RWPE1 (cell line): ENCODE results near the gene CHMP3.

ENCODE experiments used
- CTCF ChIA-PET: fragments of 350-600 bp; sonication (Branson Sonifier 250); formaldehyde crosslinking; extraction: SDS; loops from one replicate; lab custom pipeline; 2021; lab: Yijun Ruan, JAX
- POLR2A ChIA-PET: fragments of 400-600 bp; formaldehyde crosslinking; extraction: SDS; loops from one replicate; lab custom pipeline; 2020; ENCODE audit warnings: antibody characterized with exemption; ENCODE audit not compliant: low non-redundant PET; lab: Yijun Ruan, JAX
- DNase-seq: peaks from one replicate; pipeline ENCODE4 v3.0.0; 2012; ENCODE audit warnings: low spot score
- H3K27ac ChIP-seq: fragments of 450-650 bp; 2 replicates; pipeline ENCODE4 v1.5.1; 2017
- TF ChIP-seq, protein P1 (sequence below): fragments of 450-650 bp; conservative IDR thresholded peaks from 2 replicates; pipeline ENCODE4 v1.5.1; 2017; ENCODE audit warnings: low read depth, mild to moderate bottlenecking

Gene CHMP3

DNA sequence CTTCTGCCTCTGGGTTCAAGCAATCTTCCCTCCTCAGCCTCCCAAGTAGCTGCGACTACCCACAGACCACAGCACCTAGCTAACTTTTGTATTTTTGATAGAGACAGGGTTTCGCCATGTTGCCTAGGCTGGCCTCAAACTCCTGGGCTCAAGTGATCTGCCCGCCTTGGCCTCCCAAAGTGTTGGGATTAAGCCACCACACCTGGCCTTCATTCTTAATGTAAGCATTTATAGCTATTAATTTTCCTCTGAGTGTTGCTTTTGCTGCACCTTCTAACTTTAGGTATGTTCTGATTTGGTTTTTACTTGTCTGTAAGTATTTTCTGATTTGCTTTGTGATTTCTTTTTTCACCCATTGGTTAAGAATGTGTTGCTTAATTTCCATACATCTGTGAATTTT lies 29.7 kb downstream of the CHMP3 start:
- ChIA-PET POLR2A (no interaction called here), CTCF (no interaction called here)
- H3K27ac ChIP-seq = no peak overlapping the region
- DNase-seq = no peak
- TF ChIP-seq, protein P1, sequence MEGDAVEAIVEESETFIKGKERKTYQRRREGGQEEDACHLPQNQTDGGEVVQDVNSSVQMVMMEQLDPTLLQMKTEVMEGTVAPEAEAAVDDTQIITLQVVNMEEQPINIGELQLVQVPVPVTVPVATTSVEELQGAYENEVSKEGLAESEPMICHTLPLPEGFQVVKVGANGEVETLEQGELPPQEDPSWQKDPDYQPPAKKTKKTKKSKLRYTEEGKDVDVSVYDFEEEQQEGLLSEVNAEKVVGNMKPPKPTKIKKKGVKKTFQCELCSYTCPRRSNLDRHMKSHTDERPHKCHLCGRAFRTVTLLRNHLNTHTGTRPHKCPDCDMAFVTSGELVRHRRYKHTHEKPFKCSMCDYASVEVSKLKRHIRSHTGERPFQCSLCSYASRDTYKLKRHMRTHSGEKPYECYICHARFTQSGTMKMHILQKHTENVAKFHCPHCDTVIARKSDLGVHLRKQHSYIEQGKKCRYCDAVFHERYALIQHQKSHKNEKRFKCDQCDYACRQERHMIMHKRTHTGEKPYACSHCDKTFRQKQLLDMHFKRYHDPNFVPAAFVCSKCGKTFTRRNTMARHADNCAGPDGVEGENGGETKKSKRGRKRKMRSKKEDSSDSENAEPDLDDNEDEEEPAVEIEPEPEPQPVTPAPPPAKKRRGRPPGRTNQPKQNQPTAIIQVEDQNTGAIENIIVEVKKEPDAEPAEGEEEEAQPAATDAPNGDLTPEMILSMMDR = no peak

DNA sequence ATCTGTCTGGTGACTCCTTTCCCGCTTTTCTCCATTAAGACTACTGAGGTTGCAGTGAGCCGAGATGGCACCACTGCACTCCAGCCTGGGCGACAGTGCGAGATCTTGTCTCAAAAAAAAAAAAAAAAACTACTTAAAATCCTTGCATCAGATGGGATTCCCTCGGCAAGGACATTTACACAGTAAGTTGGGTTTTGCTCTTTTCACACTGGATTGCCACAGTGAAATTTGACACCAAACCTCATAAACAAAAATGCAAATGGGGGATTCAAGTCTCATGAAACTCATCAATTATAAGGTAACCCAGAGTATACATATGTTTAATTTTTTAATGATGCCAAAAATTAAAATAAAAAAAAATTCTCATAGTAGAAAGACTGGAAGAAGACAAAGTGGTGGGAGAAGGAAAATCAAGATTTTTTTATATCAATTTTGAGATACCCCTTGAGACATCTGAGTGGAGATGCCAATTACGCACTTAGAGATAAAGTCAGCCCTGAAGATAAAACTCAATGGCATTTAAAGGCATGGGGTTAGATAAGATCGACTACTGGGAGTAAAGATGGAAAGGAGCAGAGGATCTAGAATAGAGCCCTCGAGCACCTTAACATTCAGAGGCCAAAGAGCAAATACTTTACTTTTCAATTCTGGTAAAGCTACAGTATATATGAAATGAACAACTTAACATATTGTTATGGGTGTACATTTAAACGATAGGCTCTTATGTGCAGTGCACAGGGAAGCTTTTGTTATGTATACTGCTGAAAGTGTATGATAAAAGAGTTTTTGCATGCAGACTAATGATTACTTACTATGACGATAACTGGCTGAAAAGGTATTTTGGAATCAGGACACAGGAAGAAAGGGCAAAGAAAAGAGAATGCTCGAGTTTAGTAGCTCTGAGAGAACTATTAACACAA lies 37.6 kb downstream of the CHMP3 start:
- ChIA-PET CTCF (interaction anchor here (0.6 kb wide), 1 partner anchor 305 kb away, joined by 5 read pairs; no protein-coding TSS in a partner anchor), POLR2A (no interaction called here)
- TF ChIP-seq, protein P1 = no peak
- DNase-seq = no peak
- H3K27ac ChIP-seq = no peak overlapping the region

DNA sequence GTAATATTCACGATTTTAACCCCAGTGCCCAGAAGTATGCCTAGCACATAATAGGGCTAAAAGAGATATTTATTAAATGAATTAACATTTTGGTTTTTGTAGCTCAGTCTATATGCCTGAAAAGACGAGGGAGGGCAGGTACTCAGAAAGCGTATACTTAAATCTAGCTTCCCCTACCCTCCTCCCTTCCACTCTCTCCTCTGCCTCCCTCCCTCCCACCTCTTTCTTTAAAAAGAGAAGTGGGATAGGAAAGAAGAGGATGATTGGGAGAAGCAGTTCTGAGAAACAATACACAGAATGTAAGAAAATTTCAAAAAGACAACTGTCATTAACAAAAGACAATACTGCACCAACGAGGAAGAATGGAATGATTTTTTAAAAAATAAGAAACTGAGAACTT lies 39.8 kb downstream of the CHMP3 start:
- TF ChIP-seq, protein P1 = no peak
- no peak for DNase-seq
- ChIA-PET CTCF (no interaction called here), POLR2A (no interaction called here)
- no peak overlapping the region for H3K27ac ChIP-seq

DNA sequence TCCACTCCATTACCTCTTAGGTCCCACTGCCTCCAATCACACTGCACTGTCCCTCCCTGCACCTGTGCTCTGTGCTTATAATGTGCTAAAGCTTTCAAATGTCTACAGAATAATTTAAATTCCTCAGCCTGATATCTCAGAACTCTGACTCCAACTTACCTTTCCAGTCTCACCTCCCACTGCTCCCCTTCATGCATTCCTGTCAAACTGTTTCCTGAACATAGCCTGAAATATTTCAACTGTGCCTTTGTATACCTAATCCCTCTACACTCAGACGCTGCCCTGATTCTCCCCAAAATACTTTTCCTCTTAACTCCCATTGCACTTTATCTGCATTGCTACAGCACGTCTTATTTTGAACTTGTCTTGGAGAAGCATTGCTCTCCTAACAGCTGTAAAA lies 40.5 kb downstream of the CHMP3 start:
- TF ChIP-seq, protein P1 = no peak
- POLR2A ChIA-PET = no interaction called here
- CTCF ChIA-PET = no interaction called here
- no peak for DNase-seq
- no peak overlapping the region for H3K27ac ChIP-seq

DNA sequence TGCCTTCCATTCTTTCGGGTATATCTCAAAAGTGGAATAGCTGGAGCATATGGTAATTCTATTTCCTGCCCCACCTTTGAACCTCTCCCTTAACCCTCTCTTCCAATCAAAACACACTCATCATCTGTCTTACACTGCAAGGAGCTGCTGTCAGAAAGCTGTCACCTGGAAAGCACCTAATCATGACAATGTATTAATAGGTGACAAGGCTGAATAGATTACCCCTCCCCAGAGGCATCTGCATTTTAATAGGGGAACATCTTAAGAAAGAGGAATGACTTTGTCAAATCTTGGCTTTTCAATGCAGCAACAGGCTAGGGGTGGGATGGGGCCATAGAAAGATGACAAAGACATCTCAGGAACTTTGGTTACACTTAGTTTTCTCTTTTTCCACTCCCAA lies 41.3 kb downstream of the CHMP3 start:
- no peak overlapping the region for H3K27ac ChIP-seq
- ChIA-PET CTCF (no interaction called here), POLR2A (no interaction called here)
- TF ChIP-seq, protein P1 = no peak
- DNase-seq = no peak

DNA sequence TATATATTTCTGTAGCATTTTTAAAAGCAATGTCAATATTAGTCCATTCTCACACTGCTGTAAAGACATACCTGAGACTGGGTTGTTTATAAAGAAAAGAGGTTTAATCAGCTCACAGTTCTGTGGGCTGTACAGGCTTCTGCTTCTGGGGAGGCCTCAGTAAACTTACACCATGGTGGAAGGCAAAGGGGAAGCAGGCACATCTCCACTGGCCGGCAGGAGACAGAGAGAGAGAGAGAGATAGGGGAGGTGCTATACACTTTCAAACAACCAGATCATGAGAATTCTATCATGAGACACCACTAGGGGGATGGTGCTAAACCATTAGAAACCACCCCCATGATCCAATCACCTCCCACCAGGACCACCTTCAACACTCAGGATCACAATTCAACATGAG lies 43.1 kb downstream of the CHMP3 start:
- POLR2A ChIA-PET = no interaction called here
- H3K27ac ChIP-seq = no peak overlapping the region

More for the DNA sequence above, 43.1 kb downstream of the CHMP3 start:
- TF ChIP-seq, protein P1 = no peak
- DNase-seq = no peak
- CTCF ChIA-PET = no interaction called here
